Measurements from ENCODE around the gene RPUSD4. TPM values are rescaled to one million over a fixed set of nuclear protein-coding genes. Genes with fewer than 3 reads are reported as not detected.
"Not testable (repeated sequence)": the region's sequence is repeated elsewhere in the genome, so short reads cannot be mapped to it uniquely, and the experiment has no call there.

The RPUSD4 gene
- 10 to 100 TPM; 16.3 to 25.7 (median 23.7) TPM for polyA plus RNA-seq

DNA sequence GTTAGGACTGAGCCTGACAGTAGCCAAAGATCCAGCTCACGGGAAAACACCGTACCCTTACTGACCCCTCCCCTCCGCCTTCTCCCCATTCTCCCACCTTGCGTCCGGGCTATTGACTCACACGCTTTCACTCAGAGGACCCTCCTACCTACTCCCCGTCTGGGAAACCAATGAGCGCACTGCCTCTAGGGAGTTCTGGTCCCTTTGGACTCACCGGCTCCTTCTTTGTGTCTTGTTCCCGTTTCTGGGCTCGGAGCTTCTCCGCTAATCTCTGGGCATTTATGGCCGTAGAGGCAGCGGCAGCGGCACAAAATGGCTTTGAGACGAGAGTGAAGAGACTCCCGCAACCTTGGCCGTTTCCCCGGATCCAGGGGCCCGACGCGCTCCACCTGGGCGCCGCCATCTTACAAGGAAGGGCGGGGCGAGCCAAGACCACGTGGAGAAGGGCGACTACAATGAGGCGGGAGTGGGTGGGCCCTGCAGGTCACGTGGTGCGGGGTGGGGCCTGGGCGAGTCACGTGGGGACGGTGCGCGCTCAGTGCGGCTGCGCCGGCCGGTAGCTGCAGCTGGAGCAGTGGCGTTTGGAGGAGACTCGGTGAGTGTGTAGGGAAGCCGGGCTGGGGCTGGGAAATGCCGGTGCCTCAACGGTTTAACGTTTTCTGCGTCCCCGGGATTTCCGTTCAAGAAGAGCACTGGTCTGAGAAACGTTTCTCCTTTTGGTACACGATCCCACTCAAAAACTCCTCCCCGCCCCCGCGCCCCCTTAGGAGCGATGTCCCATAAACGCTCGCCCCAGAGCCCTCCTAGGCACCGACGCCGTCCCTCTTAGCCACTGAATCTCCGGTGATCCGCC lies at the start of gene RPUSD4, which contains the start of gene FAM118B:
Gene RPUSD4, minus strand, starts transcription at position 415 of the 853 bp plus-strand sequence. Its CDS starts 12 bp downstream, at position 403.
Gene FAM118B, plus strand, starts transcription at position 547 of the 853 bp plus-strand sequence. CDS start 23,220 bp downstream, outside the sequence.
- WGBS, 3 donors: 0 to 1% (median 0%) methylated on average over 61 to 62 of the region's 62 CpGs
- H3K27ac ChIP-seq (ENCODE audit: low read depth, low read length): no peak within 1 kb of the TSS

GRCh38 chr11:126257764-126258163 lies 46.3 kb upstream of the RPUSD4 start:
- 85 to 92% (median 88%) methylated on average over 2 of the region's 2 CpGs for WGBS, 3 donors
- H3K27ac ChIP-seq (ENCODE audit: low read depth, low read length): no peak overlapping the region

GRCh38 chr11:126257144-126257543 lies 45.7 kb upstream of the RPUSD4 start:
- 83 to 95% (median 92%) methylated on average over 2 of the region's 2 CpGs for WGBS, 3 donors
- H3K27ac ChIP-seq (ENCODE audit: low read depth, low read length): no peak overlapping the region

DNA sequence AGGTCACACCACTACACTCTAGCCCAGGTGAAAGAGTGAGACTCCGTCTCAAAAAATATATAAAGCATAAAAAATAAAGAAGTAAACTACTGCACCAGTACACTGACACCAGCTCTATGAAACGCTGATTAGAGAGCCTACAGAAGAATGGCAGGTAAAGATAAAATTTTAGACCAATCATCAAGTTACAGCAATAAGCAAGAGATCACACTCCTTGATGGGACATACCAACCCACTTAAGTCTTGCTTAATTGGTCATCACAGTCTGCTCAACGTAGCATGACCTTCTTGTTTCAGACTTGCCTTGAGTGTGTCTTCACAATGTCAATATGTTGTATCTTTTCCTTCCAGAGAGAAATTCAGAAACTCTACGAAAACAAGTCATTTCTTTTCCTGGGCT lies 44.8 kb upstream of the RPUSD4 start:
- no peak overlapping the region for H3K27ac ChIP-seq (ENCODE audit: low read depth, low read length)
- 93 to 98% (median 93%) methylated on average over 4 of the region's 4 CpGs for WGBS, 3 donors

- not testable (repeated sequence) for H3K27ac ChIP-seq (ENCODE audit: low read depth, low read length)
- 90 to 94% (median 92%) methylated on average over 5 of the region's 5 CpGs for WGBS, 3 donors
These were observed 44.1 kb upstream of the RPUSD4 start for GRCh38 chr11:126255507-126255906.

- WGBS, 3 donors: 73 to 86% (median 75%) methylated on average over 1 of the region's 1 CpG
These were observed 43.4 kb upstream of the RPUSD4 start for GRCh38 chr11:126254819-126255218.

GRCh38 chr11:126253265-126253664 lies 41.8 kb upstream of the RPUSD4 start:
- H3K27ac ChIP-seq (ENCODE audit: low read depth, low read length): no peak overlapping the region
- WGBS, 3 donors: 42 to 96% (median 78%) methylated on average over 4 of the region's 4 CpGs

More at GRCh38 chr11:126254819-126255218, 43.4 kb upstream of the RPUSD4 start:
- H3K27ac ChIP-seq (ENCODE audit: low read depth, low read length): no peak overlapping the region

GRCh38 chr11:126246636-126247035 lies 35.2 kb upstream of the RPUSD4 start:
- WGBS, 3 donors: 80 to 89% (median 81%) methylated on average over 2 of the region's 2 CpGs
- no peak overlapping the region for H3K27ac ChIP-seq (ENCODE audit: low read depth, low read length)

GRCh38 chr11:126233391-126233790 lies 21.9 kb upstream of the RPUSD4 start:
- WGBS, 3 donors: 87 to 99% (median 99%) methylated on average over 4 of the region's 4 CpGs
- H3K27ac ChIP-seq (ENCODE audit: low read depth, low read length): no peak overlapping the region

DNA sequence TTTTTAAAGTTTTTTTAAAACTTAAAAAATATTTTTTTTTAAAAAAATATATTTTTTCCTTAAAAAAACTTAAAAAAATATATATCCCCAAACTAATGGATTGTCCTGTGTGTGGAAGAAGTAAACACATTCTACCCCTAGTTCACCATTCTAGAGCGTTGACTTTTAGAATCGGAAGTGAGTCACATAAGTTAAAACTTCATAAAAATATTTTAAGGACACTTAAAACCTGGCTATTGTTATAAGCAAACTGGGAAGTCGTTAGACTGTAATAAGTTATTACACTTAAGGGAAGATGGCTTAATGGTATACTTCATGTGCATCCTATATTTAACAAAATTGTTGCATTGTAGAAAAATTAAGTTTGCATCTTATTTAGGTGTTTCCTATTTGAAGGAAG lies 21.2 kb upstream of the RPUSD4 start:
- H3K27ac ChIP-seq (ENCODE audit: low read depth, low read length): no peak overlapping the region

GRCh38 chr11:126231725-126232459 lies 20.4 kb upstream of the RPUSD4 start:
- no peak overlapping the region for H3K27ac ChIP-seq (ENCODE audit: low read depth, low read length)
- WGBS, 3 donors: 69 to 74% (median 71%) methylated on average over 6 of the region's 6 CpGs

More for the DNA sequence above, 21.2 kb upstream of the RPUSD4 start:
- 82 to 90% (median 89%) methylated on average over 3 of the region's 3 CpGs for WGBS, 3 donors

DNA sequence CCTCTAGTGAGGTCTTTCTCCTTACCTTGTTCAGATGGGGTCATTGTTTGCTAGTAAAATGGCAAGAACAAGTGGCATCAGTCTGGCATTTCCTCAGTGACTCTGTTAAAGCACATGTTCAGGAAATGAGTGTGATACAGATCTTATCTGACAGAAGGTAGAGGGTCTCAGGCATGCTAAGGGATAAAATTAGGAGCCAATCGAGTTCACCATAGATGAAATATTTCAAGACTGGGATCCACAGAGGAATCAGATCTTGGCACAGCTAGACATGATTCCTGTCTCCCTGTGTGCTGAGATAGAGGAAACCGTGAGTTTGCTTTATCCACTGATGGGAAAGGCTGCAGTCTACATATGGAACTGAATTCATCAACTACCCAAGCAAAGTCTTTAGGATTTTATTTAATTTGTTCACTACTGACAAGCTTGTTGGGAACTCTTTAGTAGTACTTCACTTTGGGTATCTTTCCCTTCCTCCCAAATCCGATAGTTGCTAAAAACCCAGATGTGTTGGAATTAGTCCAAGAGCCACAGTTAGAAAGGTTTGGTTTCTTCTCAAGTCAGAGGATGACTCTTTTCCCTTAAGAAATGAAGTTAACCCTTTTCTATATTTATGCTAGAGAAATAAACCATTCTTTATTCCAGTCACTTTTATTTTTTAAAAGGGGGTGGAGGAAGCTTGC lies 18.5 kb upstream of the RPUSD4 start:
- WGBS, 3 donors: 30 to 78% (median 42%) methylated on average over 3 of the region's 3 CpGs
- no peak overlapping the region for H3K27ac ChIP-seq (ENCODE audit: low read depth, low read length)

GRCh38 chr11:126226334-126227084 lies 15.1 kb upstream of the RPUSD4 start:
- no peak overlapping the region for H3K27ac ChIP-seq (ENCODE audit: low read depth, low read length)
- WGBS, 3 donors: 86 to 95% (median 89%) methylated on average over 10 to 11 of the region's 15 CpGs

- WGBS, 3 donors: 83 to 92% (median 89%) methylated on average over 2 of the region's 2 CpGs
- no peak overlapping the region for H3K27ac ChIP-seq (ENCODE audit: low read depth, low read length)
These were observed 13.8 kb upstream of the RPUSD4 start for GRCh38 chr11:126225295-126225665.

- H3K27ac ChIP-seq (ENCODE audit: low read depth, low read length): no peak overlapping the region
- 91 to 96% (median 95%) methylated on average over 6 of the region's 6 CpGs for WGBS, 3 donors
These were observed 13.3 kb upstream of the RPUSD4 start for GRCh38 chr11:126224647-126225294.

DNA sequence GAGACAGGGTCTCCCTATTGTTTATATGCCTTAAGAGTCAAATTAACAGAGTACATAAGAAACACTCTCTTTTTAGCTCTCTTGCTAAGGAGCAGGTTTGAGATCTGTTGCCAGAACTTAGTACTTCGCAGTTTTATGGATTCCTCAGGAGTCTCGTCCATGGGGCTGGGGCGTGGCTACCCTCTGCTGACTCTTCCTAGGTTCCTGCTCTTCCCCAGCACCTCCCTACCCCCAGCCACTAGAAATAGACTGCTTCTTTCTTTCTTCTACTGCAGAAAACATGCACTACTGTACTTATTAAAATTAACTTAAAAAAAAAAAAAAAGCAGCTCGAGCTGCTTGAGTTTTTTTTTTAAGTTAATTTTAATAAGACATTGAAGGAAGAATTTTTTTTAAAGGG lies 8.1 kb upstream of the RPUSD4 start:
- 60 to 82% (median 72%) methylated on average over 4 of the region's 4 CpGs for WGBS, 3 donors

GRCh38 chr11:126217491-126217890 lies 6.0 kb upstream of the RPUSD4 start:
- no peak overlapping the region for H3K27ac ChIP-seq (ENCODE audit: low read depth, low read length)
- 35 to 63% (median 45%) methylated on average over 1 of the region's 1 CpG for WGBS, 3 donors

More for the DNA sequence above, 8.1 kb upstream of the RPUSD4 start:
- no peak overlapping the region for H3K27ac ChIP-seq (ENCODE audit: low read depth, low read length)
